NOMO-1 (cell line): ENCODE results near the gene SLU7.

Source experiments
- DNase-seq, 2 experiments: peaks; one replicate each; lab custom pipeline; 2025; ENCODE audit not compliant: unreplicated experiment in 2 of 2; lab: John Stamatoyannopoulos, UW

Gene SLU7

DNA sequence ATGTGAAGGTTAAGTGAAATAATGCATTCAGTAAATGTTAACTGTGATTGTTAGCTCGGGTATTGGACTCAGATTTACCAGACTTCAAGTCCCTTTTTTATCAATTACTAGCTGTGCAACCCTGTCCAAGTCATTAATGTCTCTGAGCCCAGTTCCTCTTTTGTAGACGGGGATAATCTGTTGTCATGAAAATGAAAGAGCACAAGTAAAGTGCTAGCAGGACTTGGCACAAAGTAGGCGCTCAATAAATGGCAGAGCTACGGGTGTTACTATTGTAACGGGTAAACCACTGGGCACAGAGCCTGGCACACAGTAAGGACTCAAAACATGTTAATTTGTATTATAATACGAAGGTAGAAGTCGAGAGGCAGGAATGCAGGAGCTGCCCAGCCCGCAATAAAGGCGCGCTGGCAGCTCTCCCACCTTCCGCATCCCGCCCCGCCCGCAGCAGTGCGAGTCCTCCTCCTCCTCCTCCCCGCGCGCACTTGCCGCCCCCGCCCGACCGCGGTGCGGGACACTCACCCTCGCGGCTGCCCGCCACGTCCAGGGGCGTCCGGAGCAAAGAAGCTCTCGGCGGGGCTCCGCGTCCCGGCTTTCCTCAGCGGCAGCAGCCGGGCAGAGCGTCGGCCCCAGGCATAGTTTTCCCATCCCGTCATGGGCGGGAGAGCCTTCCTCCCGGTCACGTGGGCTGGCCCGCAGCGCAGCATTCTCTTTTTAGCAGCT, 48.7 kb downstream of the SLU7 start, which contains the start of gene C1QTNF2:
Gene C1QTNF2 (minus strand): TSS at position 637 of the 723 bp plus-strand sequence. CDS start 15,615 bp downstream, outside the sequence.
- peak; percentile 31 to 61 for DNase-seq

DNA sequence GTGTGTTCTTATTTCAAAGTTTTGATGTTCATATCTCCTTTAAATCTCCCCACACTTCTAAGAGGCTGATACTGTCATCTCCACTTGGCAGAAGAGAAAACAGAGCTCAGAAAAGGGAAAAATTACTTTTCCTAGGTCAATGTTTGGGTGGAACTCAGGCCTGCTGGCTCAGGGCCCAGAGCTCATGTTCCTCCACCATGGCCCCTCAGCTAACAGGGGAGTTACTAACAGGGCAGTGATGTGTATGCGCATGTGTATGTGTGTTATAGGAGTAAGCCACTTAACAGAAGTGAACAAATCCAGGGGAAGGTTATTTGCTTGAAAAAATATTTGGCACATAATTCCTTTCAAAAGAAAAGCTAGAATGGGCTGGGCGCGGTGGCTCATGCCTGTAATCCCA, 51.0 kb downstream of the SLU7 start:
- no peak for DNase-seq

DNA sequence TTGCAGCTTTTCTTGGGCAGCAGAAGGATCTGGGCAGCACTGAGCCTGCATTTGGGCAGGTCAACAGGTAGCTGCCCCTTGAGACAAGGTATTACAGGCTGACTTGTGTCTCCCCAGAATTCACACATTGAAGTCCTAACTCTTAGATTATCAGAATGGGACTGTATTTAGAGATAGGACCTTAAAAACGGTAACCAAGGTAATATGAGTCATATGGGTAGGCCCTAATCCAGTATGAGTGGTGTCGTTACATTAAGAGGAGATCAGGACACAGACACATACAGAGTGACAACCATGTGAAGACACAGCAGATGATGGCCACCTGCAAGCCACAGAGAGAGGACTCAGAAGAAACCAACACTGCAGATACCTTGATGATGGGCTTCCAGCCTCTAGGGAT, 51.6 kb downstream of the SLU7 start:
- DNase-seq = no peak

DNA sequence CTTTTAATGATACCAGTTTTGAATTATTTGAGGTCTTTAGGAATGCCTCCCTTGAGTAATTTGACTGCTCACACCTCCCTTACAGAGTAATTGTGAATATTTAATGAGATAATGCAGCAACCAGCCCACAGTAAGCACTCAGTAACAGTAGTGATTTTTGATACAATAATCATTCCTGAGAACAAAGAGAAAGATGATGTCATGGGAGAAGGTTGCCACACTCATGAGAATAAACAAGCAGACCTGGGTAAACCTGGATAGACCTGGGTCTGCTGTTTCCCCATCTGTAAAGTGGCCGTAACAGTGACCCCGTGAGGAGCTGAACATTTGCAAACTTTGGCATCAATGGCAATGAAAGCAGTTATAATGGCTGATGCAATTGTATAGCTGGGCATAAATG, 52.7 kb downstream of the SLU7 start:
- no peak for DNase-seq

DNA sequence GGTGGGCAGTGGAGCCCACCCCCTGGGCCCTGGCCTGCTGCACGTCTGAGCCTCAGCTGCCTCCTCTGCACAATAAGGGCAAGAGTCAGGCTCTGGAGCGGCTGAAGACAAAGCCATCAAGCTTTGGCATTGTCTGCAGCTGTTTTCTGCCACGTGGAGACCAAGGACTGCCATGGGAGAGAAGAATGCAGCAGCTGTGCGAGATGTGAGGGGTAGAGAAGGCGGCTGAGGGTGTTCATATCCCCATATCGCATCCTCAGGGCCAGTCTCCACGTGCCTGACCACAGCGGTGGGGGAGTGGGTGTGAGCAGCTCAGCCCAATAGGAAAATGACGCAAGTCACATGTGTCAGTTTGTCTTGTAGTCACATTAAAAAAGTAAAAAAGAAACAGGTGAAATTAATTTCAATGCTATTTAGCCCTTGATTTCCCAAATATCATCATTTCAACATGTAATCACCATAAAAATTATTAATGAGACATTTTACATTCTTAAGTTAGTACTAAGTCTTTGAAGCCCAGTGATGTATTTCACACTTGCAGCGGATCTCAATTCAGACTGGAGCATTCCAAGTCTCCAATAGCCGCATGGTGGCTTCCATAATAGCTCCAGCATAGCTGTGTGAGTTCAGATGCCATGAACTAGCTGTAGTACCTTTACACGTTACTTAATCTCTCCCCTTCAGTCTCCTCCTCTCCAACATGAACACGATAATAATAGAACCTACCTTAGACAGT, 55.1 kb downstream of the SLU7 start:
- no peak for DNase-seq

DNA sequence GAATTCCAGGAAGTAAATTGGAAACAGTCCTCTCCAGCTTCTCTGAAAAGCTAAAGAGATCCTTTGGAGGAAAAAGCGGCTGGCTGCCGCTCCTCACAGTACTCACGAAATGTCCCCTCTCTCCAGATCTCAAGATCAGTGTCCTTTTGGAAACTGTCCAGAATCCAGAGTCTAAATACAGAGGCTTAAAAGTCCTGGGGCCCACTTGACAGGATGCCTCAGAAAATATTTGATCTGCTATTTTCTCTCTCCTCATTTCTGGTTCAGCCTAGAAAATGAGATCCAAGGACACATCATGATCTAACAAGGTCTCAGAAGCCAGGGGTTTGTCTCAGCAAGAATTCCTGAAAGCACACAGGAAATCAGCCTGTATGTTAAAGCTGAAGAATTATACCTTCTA, 55.7 kb downstream of the SLU7 start:
- no peak for DNase-seq

DNA sequence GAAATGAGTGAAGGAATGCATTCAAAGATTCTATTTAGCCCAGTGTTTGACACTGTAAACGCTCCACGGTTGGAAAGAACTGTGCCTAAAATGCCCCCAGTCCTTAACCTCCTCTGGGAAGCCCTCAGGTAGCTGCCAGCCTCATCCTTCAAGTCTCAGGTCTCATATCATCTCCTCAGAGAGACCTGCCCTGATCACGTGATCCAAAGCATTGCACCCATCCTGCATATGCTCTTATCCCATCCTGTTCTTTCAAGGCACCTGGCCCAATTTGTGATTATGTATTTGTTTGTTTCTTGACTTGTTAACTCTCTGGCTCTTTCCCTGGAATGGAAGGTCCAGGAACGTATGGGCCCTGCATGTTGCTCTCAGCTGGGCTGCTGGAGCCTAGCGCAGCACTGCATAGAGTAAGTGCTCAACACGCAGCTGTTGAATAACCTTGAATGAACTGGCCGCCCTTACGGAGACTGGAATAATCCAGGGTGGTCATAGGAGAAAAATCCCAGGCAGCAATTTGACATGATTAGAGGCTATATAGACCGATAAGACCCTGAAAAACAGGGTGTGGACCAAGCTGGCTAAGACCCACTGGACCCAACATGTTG, 57.2 kb downstream of the SLU7 start:
- DNase-seq = no peak

DNA sequence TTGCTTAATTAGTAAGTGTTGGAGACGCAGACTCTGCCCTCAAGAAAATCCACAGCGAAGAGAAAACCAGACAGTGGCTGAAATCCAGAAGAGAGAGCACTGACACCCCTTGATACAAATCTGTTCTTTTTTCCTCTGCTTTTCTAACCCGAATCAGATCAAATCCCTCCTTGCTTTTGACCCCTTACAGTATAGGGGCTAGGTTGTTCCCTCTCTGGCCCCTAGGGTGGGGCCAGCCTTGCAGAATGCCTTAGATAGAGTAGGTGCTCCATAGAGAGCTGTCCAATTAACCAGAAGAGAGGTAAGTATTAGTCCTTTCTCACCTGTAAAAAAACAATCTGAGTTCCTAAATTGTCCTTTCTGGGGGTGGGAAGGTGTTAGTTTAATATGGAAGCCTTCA, 58.6 kb downstream of the SLU7 start:
- DNase-seq = no peak

DNA sequence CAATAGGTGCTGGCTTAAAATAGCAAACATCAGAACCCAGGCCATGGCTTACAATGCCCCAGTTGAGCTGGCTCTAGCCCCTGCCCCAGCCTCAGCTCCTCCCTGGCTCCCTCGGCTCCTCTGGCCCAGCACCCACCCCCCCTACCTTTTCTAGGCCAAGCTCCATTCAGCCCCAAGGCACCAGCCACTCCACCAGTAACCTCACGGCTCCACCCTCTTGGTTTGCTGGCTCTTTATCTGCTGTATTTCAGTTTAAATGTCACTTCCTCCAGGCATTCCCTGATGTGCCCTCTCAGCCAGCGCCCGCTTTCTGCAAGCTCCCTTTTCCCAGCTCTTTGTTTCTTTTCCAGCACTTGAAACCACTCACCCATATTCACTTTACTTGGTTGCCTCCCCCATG, 59.1 kb downstream of the SLU7 start:
- DNase-seq = no peak

DNA sequence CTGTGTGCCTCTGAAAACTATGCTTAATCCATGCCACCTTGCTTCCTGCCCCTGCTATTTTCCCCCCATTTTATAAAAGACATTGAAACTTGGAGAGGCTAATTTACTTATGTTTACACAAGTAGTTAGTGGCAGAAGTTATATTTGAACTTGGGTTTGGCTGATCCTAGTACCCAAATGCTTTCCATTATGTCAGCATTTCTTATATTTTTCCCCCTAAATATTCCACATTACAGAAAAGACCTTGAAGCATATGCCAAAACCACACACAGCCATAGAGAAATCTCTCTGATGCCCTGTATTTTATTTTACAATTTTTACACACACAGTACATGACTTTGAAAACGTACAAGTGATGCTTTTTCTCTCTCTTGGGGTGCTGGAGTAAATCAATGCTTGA, 59.6 kb downstream of the SLU7 start:
- no peak for DNase-seq

DNA sequence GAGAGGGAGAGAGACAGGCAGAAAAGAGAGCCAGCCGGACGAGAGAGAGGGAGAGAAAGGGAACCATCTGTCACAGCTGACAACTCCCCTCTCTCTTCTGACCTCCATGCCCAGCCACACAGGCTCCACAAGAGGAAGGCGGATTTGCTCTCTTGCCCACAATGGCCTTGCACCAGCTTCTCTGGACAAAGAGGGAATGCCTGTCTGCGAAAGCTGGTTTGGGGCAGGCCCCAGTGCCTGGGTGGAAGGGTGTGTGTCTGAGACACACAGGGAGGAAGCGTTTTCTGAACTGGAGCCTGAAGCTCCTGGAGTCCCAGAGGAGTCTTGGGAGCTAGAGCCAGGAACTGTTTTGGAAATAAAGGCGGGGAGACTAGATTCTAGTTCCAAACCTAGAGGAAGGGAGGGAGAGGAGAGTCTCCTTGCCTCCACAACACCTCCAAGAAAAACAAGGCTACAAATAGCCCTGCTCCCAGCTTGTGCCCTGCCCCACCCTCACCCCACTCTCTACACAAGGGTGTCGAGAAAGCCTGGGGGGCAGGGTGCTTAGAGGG, 60.9 kb downstream of the SLU7 start:
- DNase-seq = no peak

DNA sequence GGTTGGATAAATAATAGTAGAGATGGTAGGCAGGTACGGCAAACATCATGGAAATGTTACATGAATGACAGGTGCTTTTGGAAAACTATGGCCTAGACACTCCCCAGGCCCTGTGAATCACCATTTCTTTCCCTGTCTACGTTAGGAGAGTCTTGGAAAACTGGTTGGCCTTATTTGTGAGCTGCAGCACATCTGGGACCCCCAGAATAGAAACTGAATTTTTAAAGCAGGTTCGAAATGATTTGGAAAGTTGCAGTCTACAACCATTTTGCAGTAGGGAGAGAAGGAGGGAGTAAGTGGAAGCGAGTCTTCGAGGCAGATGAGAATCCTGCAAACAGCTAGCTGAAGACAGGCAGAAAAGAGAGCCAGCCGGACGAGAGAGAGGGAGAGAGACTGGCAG, 61.5 kb downstream of the SLU7 start:
- no peak for DNase-seq

DNA sequence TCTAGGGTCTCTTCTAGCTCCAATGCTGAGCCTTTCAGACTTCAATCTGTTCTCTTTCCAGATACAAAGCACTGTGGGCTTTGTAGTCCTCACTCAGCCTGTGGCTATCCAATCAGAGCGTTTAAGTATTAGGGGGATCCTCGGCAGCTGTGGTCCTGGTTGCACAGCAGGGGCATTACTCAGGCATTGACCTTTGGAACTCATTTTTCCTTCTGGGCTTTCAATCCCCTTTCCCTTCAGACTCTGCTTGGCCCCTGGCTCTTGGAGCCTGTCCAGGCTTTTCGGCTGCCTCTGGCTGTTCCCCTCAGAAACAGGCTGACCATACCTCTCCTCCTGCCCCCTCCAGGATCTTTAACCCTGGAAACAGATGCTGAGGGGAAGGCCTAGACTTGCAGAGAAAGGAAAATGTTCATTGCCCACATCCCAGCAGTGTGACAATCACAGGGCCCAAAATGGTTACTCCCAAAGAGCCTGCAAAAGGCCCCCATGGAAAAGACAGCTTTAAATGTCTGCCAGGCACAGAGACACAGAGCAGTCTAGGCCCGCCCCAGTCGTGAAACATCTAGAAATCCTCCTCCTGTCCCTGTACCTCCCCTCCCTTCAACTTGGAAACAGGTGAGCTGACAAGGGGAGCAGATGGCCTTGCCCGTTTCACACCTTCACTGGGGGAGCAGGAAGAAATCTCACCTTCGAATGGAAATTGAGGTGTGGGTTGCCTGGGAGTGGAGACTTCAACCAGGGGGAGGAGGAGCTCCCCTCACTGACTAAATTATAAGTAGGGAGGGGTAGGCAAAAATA, 62.1 kb downstream of the SLU7 start:
- DNase-seq = no peak

DNA sequence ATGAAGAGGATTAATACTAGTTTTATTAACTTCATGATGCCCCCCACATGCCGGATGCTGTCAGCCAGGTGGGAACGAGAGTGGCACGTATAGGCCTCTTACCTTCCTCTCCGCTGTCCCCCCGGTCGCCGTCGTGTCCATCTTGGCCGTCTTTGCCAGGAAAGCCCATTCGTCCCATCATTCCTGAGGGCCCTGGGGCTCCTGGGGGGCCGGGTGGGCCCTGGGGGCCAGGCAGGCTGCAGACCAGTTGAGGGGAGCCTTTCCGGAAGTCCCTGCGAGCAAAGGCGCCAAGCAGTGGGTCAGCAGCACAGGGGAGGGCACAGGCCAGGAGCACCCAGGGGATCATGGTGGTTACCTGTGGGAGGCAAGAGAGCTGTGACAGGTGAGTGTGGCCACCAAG, 64.2 kb downstream of the SLU7 start:
- no peak for DNase-seq

DNA sequence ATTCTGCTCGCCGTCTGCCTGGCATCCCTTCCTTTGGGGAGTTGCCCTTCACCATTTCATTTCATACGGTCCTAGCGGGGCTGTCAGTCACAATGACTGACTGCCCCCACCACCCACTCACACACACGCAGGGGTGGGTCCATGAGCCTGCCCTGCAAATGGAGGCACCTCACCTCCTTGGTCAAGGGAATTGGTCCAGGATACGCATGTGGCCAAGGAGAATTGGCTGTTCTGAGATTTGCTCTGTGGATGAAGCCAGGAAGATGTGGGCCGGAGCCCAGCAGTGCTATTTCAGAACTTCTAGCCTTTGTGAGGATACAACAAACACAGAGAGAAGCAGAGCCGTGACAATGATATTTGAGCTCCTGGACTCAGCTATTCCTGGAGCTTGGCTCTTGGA, 65.5 kb downstream of the SLU7 start:
- DNase-seq = no peak

DNA sequence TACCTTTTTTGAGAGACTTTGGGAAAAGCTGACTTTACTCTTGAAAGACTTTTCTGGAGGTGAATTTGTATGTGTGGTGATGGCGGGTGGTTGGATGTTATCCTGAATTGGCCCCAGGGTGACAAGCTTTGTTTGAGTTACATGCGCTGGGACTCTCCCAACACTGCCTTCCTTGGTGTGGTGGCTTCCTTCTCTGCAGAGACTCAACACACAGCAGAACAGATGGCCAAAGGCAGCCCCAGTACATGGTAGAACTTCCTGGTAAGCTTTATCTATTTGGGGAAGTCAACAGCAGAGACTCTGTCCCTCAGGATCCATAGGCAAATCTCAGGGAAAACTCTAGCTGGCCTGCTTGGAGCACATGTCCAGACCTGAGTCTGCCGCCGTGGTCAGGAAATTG, 66.6 kb downstream of the SLU7 start:
- no peak for DNase-seq
